K562 (cell line): Measurements from ENCODE around the gene NIPA2.

Experiments
- BCLAF1 ChIP-seq, 2 experiments: fragments of 450-650 bp in 1 of 2; IDR thresholded peaks; 2 replicates each; pipeline ENCODE4 v1.6.1; 2011 to 2017; ENCODE audit warnings: low read depth in 2 of 2, antibody characterized with exemption in 1 of 2, borderline replicate concordance in 1 of 2, low read length in 1 of 2, mild to moderate bottlenecking in 1 of 2, mixed read lengths in 1 of 2; ENCODE audit not compliant: control insufficient read depth in 1 of 2
- CHAMP1 ChIP-seq: fragments of 450-650 bp; IDR thresholded peaks from 2 replicates; pipeline ENCODE4 v1.6.1; 2016; ENCODE audit warnings: mild to moderate bottlenecking
- CTCF ChIP-seq, 3 experiments: IDR thresholded peaks in 2 of 3; conservative IDR thresholded peaks in 1 of 3; 2 replicates each; pipeline ENCODE4 v1.5.1; 2011 to 2012; ENCODE audit warnings: low read length in 3 of 3, mild to moderate bottlenecking in 3 of 3, control low read depth in 2 of 3, improper control_type of control experiment in 1 of 3, inconsistent platforms in 1 of 3, low read depth in 1 of 3, mixed read lengths in 1 of 3, moderate library complexity in 1 of 3; ENCODE audit not compliant: insufficient read depth in 2 of 3
- MAFK ChIP-seq: IDR thresholded peaks from 2 replicates; pipeline ENCODE4 v1.6.1; 2011; ENCODE audit warnings: low read length, improper control_type of control experiment
- NFRKB ChIP-seq: fragments of 450-650 bp; IDR thresholded peaks from 2 replicates; pipeline ENCODE4 v1.6.1; 2016; ENCODE audit warnings: low read depth
- PKNOX1 ChIP-seq: fragments of 450-650 bp; IDR thresholded peaks from 2 replicates; pipeline ENCODE4 v1.6.1; 2016
- SMARCE1 ChIP-seq: fragments of 450-650 bp; IDR thresholded peaks from 2 replicates; pipeline ENCODE4 v1.7.1; 2016; ENCODE audit warnings: mild to moderate bottlenecking
- THRB ChIP-seq: fragments of 450-650 bp; formaldehyde crosslinking; conservative IDR thresholded peaks from 2 replicates; pipeline ENCODE4 v1.4.0; 2022; ENCODE audit warnings: mild to moderate bottlenecking, missing genetic modification characterization
- ZNF140 ChIP-seq: fragments of 250-450 bp; sonication (Bioruptor Pico); IDR thresholded peaks from 2 replicates; pipeline ENCODE4 v1.8.0; 2021; ENCODE audit warnings: moderate library complexity, mild to moderate bottlenecking, inconsistent platforms
- ZSCAN29 ChIP-seq: fragments of 450-650 bp; IDR thresholded peaks from 2 replicates; pipeline ENCODE4 v1.6.1; 2017

- TF ChIP-seq CTCF (IDR thresholded peaks at IDR 0.05 in 2 of 3, conservative IDR thresholded peaks at IDR 0.05 in 1 of 3; ENCODE audit: insufficient read depth in 2 of 3, low read depth in 1 of 3, low read length in 3 of 3) (no peak), PKNOX1 (no peak), MAFK (no peak), BCLAF1 (IDR thresholded peaks at IDR 0.05; ENCODE audit: borderline replicate concordance in 1 of 2, control insufficient read depth in 1 of 2, low read depth in 2 of 2, low read length in 1 of 2) (no peak), THRB (CRISPR knock-in tag) (no peak), ZNF140 (CRISPR knock-in tag) (no peak), CHAMP1 (no peak), SMARCE1 (no peak), ZSCAN29 (no peak), NFRKB (no peak)
Measured at GRCh38 chr15:22856659-22857058, 18.2 kb downstream of the NIPA2 start.
